Fibroblast of villous mesenchyme (primary cell): ENCODE measurements around the gene MBOAT1. TPM values are rescaled to one million over a fixed set of nuclear protein-coding genes. Genes with fewer than 3 reads are reported as not detected.

ENCODE experiments used
- DNase-seq: peaks from one replicate; pipeline ENCODE4 v3.0.0-alpha.2; 2010; ENCODE audit warnings: low read depth
- H3K4me3 ChIP-seq: 2 replicates; pipeline ENCODE4 v1.5.1; 2011; ENCODE audit warnings: low read depth, mild to moderate bottlenecking, low read length
- total RNA-seq: library from RNA; depleted of rRNA; stranded (reverse); fragments of >200 nt; gene quantifications from 2 replicates; pipeline ENCODE4 v1.2.3, GENCODE V29; 2012
- TF ChIP-seq, protein P1 (sequence below): IDR thresholded peaks from 2 replicates; pipeline ENCODE4 v1.5.1; 2012; ENCODE audit warnings: low read depth, mild to moderate bottlenecking, low read length; ENCODE audit not compliant: insufficient read depth

MBOAT1 gene, protein sequence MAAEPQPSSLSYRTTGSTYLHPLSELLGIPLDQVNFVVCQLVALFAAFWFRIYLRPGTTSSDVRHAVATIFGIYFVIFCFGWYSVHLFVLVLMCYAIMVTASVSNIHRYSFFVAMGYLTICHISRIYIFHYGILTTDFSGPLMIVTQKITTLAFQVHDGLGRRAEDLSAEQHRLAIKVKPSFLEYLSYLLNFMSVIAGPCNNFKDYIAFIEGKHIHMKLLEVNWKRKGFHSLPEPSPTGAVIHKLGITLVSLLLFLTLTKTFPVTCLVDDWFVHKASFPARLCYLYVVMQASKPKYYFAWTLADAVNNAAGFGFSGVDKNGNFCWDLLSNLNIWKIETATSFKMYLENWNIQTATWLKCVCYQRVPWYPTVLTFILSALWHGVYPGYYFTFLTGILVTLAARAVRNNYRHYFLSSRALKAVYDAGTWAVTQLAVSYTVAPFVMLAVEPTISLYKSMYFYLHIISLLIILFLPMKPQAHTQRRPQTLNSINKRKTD
- 8.7 and 22.9 TPM in 2 replicates for total RNA-seq

DNA sequence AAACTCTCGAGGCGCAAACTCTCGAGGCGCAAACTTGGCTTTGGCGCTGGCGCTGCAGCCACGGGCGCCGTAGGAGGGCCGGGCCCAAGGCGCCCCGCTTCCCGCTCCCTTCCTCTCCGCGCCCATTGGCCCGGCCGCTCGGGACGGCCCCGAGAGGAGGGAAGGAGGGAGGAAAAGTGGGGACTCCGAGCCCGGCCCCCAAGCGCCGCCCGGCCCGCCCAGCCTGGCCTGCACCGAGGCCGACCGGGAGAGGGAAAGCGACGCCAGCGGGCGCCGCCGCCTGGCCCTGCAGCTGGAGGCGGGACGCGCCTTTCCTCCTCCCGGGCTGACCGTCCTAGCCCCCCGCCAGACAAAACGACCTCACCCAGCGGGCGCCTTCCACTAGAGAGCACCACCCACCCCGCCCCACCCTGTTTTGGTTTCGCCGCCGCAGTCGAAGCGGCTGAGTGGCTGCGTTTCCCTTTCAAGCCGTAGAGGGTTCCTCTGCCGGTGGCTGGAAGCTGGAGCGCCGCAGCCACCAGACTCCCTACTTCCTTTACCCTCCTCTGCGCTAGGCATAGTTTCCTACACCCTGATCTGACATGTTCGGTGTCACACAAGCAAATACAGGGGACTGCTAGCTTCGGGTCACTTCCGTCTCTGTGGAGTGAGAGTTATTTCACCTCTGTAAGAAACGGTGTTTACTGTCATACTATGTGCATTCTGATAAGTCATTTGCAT is at the start of gene MBOAT1:
Gene MBOAT1, minus strand, starts transcription at position 78 of the 720 bp plus-strand sequence. CDS start 235 bp downstream, outside the sequence.
- peak within 1 kb of the TSS; percentile 86 for H3K4me3 ChIP-seq
- DNase-seq, result peak; percentile 92
- TF ChIP-seq, protein P1, sequence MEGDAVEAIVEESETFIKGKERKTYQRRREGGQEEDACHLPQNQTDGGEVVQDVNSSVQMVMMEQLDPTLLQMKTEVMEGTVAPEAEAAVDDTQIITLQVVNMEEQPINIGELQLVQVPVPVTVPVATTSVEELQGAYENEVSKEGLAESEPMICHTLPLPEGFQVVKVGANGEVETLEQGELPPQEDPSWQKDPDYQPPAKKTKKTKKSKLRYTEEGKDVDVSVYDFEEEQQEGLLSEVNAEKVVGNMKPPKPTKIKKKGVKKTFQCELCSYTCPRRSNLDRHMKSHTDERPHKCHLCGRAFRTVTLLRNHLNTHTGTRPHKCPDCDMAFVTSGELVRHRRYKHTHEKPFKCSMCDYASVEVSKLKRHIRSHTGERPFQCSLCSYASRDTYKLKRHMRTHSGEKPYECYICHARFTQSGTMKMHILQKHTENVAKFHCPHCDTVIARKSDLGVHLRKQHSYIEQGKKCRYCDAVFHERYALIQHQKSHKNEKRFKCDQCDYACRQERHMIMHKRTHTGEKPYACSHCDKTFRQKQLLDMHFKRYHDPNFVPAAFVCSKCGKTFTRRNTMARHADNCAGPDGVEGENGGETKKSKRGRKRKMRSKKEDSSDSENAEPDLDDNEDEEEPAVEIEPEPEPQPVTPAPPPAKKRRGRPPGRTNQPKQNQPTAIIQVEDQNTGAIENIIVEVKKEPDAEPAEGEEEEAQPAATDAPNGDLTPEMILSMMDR, result peak; percentile 17

DNA sequence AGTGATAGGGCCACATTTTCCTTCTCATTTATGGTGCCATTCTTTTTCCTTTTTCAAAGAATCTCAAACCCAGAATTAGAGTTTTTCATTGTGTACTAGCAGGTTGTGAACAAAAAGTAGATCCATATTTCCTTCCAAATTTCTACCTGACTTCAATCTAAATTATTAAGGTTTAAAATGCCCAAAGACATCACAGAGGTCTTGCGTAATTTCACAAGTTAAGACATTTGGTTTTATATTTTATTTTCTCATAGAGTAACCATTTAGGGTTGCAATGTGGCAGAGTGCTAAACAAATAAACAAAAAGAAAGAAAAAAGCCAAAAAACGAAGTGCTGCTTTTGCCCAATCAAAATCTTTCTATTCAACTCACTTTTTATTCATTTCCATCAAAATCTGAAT is 49.4 kb upstream of the MBOAT1 start:
- no peak overlapping the region for H3K4me3 ChIP-seq
- DNase-seq, result no peak
- TF ChIP-seq, protein P1, result no peak

DNA sequence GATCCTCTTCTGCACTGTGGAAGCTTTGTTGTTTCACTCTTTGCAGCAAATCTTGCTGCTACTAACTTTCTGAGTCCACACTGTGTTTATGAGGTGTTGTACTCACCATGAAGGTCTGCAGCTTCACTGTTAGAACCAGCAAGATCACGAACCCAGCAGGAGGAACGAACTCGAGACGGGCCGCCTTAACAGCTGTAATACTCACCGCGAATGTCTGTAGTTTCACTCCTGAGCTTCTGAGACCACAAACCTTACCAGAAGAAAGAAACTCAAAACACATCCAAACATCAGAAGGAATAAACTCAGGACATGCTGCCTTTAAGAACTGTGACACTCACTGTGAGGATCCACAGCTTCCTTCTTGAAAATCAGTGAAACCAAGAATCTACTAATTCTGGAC is 48.1 kb upstream of the MBOAT1 start:
- no peak overlapping the region for H3K4me3 ChIP-seq
- TF ChIP-seq, protein P1, result no peak
- DNase-seq, result no peak

DNA sequence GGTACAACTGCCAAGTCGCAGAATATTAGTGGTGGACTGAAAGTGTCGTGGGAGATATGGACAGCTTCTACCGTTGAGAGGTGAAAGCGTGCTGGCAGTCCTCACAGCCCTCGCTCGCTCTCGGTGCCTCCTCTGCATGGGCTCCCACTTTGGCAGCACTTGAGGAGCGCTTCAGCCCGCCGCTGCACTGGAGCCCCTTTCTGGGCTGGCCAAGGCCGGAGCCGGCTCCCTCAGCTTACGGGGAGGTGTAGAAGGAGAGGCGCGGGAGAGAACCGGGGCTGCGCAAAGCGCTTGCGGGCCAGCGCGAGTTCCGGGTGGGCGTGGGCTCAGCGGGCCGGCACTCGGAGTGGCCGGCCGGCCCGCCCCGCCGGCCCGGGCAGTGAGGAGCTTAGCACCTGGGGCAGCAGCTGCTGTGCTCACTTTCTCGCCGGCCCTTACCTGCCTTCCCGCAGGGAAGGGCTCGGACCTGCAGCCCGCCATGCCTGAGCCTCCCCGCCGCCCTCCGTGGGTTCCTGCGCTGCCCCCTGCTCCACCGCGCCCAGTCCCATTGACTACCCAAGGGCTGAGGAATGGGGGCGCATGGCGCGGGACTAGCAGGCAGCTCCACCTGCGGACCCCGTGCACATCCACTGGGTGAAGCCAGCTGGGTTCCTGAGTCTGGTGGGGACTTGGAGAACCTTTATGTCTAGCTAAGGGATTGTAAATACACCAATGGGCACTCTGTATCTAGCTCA is 47.2 kb upstream of the MBOAT1 start:
- no peak overlapping the region for H3K4me3 ChIP-seq
- TF ChIP-seq, protein P1, result no peak
- DNase-seq, result no peak

DNA sequence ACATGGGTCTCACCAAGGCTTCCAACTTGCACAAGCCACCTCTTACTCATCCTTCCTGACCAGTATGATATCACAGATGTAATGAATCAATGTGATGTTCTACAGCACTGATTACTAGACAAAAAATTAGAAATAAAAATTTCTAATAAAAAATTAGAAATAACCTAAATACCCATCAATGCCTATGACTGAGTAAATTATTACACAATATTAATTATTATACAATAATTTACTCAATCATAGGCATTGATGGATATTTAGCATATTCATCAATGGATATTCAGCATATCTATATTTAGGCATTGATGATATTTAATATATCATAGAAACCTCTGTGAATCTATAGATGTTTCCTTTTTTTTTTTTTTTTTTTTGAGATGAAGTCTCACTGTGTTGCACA is 43.2 kb upstream of the MBOAT1 start:
- TF ChIP-seq, protein P1, result no peak
- no peak for DNase-seq
- H3K4me3 ChIP-seq, result no peak overlapping the region

DNA sequence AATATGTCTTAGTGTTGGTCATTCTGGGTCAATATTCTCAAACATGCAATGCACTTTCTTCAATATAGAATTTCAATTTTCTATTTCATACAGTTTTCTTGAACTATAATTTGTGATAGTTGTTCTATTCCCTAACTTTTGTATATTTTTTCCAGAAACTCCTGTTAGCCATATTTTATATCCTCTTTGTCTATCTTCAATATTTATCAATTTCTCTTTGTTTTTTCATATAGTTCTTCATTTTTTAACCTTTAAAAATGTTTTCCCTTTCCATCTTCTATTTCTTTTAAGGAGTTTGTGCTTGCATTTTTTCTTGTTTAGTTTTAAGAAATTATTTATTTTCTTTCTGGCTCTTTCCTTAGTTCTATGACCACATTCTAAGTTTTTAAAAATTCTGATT is 42.0 kb upstream of the MBOAT1 start:
- TF ChIP-seq, protein P1, result no peak
- no peak for DNase-seq
- H3K4me3 ChIP-seq, result no peak overlapping the region
